ENCODE results near the gene AGBL5.
"Not testable (repeated sequence)": the region's sequence is repeated elsewhere in the genome, so short reads cannot be mapped to it uniquely, and the experiment has no call there.

Gene AGBL5

DNA sequence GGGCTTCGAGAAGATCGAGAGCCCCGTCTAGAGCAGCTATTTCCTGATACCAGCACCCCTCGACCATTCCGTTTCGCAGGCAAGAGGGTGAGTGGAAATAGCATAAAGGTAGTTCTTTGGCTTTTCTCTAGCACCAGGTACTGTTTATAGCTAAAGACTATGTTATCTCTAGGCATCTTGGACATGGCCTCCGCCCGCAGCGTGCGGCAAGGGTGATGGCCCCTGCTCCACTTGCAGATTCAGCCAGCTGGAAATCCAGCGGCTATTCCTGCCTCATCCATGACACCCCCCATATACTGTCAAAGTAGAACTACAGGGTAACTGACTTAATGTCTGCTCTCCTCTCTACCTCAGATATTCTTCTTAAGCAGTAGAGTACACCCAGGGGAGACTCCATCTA lies 3.3 kb downstream of the AGBL5 start:
- FAIRE-seq = no peak

DNA sequence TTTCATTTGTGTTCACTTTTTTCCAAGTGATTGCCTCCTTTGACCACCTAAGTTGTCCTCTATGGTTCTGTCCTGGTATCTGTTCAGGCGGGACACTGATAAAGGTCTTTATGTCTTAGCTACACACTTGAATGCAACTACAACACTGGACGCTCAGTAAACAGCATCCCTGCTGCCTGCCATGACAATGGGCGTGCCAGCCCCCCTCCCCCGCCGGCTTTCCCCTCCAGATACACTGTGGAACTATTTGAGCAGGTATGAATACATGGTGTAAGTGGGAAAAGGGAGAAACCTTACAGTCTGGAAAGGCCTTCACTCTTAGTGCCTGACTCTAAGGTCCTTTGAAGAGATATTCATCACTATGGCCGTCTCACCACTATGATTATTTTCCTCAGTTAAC lies 5.7 kb downstream of the AGBL5 start:
- FAIRE-seq = no peak

DNA sequence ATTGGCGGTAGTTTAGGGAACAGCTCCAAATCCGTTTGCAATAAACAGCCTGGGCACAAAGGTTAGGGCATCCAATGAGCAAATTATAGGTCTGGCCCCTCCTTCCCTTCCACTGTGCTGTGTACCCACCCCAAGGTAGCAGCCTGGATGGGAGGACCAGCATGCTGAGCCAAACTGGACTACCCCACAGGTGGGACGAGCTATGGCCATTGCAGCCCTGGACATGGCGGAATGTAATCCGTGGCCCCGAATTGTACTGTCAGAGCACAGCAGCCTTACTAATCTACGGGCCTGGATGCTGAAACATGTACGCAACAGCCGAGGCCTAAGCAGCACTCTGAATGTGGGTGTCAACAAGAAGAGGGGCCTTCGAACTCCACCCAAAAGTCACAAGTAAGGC lies 6.7 kb downstream of the AGBL5 start:
- no peak for FAIRE-seq

DNA sequence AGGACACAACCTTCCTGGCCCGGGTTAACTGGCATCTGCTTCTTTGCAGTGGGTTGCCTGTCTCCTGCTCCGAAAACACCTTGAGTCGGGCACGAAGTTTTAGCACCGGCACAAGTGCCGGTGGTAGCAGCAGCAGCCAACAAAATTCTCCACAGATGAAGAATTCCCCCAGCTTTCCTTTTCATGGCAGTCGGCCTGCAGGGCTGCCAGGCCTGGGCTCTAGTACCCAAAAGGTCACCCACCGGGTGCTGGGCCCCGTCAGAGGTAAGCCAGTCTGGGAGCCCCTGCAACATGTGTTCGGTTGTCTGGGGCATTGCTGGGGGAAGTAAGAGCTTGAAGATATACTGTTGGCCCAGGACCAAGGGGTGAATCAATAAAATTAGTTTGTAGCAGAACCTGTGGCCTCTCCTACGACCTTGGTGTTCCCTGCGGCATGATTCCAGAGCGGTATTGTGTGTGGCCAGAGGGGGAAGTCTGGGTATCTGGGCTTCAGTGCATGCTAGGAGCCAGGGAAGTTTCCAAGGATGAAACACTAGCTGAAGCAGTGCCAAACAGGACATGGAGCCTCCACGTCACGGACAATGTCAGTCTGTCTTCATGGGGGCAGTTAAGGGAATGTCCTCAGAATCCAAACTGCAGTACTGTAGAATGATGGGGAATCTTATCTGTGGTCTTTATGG lies 7.8 kb downstream of the AGBL5 start:
- no peak for FAIRE-seq

DNA sequence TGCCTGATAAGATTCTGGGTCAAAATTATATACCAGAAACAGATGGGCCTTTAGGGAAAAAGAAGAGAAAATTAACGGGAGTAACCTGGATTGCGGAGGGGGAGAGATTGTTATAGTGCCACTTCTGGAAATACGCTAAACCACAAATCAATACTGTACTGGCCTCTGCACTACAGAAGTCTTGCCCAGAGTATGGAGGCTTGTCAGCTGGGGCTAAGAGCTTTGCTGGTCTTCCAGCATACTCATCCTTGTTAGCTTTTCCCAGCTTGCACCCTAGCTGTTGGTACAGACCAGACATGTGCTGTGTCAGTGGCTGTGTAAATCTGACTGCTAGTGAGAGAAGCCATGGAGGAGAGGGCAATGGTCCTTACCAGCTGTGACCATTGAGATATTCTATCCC lies 8.9 kb downstream of the AGBL5 start:
- no peak for FAIRE-seq

DNA sequence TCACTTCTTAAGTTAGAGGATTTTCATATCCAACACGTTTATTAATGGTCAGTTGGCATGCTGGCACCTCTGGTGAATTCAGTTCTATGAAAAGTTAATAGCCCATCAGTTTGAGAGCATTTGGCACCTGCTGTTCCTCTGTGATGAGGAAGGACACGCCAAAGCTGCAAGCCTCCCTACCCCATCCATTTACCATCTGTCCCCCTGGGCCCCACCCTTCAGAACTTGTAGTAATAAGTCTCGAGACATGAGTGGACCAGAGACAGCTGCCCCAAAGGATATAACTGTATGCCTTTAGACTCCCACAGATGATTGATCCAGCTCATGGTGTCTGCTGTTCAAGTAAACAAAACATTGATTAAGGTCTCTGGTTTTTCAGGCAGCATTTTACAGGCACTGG lies 13.7 kb downstream of the AGBL5 start:
- FAIRE-seq = no peak

DNA sequence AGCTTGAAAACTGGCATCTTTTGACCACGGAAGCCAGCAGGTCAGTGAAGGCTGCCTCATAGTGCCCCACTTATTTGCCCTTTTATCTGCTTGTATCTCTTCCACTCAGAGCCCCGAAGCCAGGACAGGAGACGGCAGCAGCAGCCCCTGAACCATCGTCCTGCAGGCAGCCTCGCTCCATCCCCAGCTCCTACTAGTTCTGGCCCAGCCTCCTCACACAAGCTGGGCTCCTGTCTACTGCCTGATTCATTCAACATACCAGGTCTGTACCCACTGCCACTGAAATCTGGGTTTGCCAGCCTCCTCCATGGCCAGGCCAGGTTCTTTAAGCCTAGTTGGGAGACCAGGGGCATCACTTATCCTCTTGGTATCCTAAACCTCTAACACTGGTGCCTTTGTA lies 15.9 kb downstream of the AGBL5 start:
- no peak for FAIRE-seq

DNA sequence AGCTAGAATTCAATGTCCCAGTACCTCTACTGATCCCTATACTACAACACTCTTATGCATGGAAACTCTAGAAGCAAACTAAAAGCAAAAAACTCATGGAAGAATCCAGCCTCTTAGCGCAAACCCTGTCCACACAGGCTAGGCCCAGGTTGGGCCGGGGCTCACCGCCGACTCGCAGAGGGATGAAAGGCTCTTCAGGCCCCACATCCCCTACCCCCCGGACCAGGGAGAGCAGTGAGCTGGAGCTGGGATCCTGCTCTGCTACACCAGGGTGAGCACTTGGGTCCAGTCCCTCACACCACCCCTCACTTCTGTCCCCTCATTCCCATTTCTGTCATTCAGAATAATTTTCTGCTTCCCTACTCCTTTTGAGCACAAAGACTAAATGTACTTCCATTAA lies 18.0 kb downstream of the AGBL5 start:
- FAIRE-seq = no peak

DNA sequence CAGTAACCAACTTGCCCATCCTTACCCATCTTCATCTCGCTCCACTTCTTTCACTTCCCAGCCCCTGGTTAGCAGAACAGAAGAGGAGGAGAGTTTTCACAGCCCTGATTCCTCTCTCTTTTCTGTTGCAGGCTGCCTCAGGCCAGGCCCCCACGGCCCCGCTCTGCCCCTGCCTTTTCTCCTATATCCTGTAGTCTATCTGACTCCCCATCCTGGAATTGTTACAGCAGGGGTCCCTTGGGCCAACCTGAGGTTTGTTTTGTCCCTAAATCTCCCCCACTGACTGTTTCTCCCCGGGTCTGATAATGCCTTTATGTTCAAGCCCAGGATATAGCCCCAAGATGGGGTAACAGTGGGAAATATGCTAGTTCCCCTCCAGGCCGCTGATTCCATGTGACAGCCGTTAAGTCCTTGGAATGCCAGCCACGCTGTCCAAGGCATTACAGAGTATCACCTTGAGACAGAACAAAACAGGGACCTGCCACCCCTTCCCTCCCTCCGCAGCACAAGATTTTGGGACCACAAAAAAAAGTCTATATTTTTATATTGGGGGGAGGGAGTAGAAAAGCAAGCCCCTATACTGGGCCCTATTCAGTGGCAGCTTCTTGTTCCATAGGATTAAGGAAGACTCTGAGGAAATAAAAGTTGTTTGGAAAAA lies 18.6 kb downstream of the AGBL5 start:
- no peak for FAIRE-seq

DNA sequence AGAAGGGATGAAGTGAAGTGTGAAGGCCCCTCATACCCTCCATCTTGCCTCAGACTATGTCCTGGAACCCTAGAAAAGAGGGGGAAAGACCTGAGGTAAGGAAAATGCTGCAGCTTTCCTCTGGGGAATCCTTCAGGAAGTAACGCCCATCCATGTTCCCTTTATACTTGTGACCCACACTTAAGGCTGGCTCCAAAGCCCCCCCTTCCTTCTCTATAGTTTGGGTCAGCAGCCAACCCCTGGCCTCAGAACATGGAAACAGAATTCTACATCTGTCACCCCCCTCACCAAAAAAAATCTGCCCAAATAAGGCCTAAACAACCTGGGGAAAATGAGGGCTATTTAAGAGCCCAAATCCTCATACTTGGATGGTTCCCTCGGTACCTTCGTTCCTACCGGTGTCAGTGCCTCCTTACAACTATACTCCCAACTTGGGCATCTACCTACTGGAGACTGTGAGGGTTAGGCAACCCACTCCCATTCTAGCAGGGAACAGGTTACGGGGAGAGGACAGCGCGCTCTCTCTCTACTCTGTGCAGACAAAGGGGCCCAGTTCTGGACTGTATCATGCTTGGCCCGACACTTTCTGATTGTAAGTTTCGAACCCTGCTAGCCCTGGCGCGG lies 19.3 kb downstream of the AGBL5 start:
- no peak for FAIRE-seq

DNA sequence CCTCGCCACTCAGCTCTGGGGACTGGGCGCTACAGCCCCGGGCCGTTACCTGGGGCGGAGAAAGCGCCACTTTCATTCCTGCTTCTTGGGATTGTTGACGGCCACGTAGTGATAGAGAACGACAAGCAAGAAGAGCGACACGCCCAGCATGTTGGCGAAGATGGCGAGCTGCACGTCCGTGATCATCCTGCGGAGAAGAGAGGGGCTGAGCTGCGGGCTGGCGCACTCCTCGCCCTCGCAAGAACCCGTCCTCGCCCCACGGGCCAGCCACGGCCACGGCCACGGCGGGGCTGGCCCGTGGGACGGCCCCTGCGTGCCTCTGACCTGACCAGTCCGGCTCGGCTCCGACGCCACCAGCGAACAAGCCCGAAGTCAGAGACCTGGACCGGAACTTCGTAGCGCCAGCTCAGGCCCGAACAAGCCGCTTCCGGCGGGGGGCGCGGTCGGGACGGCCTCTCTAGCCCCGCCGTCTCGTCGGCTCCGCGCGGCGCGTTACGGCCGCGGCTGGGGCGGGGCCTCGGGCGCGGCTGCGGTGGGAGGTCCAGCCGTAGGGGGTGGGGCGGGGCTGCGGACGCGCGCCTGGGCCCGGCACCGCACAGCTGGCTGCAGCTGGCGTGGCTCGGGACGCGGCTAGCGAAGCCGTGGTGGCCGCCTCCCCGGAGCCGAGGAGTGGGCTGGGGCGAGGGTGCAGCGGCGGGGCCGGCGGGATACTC lies 20.0 kb downstream of the AGBL5 start, which contains the start of gene OST4:
Gene OST4 (minus strand): TSS at position 378 of the 713 bp plus-strand sequence.
- FAIRE-seq = no peak

DNA sequence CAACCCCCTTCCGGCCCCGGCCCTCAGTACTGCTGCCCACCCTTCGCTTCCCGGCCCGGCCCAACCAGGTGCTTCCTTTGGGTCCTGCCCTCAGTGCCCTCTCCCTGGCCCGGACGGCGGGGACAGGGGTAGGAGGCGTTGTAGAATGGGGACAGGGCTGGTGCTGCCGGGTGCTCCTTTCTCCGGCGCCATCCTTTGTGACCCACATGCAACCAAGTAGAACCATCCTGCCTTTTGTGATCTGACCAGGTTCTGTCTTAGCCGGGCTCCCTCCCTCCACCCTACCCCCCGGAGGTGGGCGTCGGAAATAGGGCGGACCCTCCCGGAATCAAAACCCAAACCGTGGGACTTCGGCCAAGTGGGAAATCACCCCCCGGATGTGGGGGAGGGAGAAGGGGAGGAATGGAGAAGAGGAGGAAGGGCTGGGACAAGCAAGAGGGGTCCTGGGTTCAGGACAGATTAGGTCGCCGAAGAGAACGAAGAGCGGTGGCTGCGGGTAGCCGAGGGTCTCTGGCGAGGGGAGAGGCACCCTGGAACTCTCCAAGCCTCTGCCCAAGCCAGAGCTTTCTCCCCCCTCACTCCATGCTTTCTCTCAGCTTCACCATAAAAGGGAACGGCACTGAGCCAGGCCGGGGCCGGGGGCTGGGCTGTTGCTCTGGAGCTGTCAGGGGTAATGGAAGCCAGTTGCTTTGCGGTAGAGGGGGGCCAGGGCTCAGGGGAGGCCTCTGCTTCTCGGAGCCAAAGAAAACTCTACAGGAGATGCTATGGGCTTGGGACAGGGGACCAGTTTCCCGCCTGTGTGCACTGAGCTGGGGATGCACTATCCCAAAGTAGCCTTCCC lies 20.7 kb downstream of the AGBL5 start:
- no peak for FAIRE-seq

DNA sequence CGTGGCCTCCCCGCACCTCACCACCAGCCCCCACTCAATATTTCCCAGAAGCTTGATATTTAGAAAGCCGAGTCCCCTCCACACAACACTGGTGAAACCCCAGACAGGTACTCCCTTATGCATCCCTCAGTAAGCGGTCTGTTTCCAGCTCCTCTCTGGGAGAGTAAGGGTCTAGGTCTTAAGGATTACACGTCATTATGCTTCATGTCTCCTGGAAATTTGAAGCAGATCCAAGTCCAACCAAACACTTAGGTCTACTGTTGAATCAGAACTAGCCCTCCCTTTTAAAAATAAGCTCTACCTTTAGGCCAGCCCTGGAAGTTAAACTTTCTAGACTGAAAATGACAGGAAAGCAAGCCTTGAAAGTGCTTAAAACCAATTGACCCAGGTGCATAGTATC lies 21.5 kb downstream of the AGBL5 start:
- FAIRE-seq = no peak

DNA sequence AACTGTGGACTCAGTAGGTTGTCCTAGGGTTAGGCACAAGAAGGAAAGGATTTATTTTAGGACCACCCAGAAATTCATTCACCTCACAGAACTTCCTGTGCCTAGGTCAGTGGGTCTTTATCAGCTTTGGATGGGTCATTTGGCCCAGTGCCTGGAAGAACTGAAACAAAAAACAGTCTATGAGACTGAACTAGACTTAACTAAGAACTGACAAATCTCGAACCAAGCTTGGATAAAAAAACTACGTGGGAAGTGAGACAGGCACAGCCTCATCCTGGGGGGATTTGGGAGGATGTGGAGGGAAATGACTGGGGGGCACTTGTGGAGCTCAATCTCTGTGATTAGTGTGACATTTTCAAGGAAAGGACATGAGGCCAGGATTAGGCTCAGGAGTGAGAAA lies 22.3 kb downstream of the AGBL5 start:
- FAIRE-seq = no peak

DNA sequence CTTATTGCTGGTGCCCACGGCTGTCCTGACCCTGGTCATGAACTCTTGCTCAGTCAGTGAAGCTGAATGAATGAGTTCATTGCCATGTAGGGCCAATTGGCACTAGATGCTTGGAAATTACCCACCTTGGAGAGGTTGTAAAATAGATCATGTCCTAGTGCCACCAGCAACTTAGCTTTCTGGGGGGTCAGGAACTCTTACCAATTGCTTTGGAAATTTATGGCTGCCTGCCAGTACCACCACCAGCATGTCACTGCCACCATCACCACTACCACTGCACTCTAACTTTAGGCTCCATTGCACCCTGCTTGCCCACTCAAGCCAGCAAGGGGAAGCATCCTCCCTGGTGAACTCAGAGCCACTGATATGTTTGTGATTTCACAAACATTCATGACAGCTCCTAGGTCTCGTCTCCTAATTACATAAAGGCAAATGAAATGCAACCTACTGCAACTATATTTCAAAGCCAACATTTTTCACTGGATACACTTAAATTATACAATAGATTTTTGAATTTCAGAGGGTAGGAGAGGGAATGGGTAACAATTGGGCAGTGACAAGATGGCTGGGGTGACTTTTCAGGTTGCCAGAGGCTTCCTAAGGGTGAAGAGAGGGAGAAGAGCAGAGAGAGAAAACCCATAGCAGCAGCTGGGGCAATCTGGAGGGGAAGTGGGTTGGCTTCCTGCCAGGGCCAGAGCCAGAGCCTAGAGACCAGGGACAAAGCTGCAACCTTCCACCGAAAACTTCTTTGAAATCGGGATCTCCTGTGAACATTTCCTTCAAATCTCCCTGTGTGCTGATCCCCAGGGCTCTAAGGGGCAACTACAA lies 23.5 kb downstream of the AGBL5 start:
- no peak for FAIRE-seq

DNA sequence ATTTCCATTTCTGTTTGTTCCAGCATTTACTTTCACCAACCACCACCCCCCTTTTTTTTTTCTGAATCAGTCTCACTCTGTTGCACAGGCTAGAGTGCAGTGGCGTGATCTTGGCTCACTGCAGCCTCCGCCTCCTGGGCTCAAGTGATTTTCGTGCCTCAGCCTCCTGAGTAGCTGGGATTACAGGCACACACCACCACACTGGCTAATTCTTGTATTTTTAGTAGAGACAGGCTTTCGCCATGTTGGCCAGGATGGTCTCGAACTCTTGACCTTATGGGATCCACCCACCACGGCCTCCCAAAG lies 24.1 kb downstream of the AGBL5 start:
- FAIRE-seq = not testable (repeated sequence)

DNA sequence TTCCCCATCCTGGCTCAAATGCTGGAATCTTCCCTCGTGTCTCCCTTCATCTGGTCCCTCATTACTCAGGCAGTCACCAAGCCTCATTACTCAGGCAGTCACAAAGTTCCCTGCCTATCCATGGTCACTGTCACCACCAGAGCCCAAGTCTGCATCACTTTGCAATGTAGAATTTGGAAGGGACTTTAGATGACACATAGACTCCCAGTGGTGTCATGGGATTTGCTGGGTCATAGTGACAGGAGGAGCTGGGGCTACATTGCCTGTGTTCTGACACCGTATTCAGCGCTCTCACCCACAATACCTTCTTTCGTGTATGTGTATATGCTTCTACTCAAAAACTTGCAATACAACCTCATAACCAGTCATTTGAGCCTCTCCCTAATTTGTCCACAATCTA lies 24.9 kb downstream of the AGBL5 start:
- FAIRE-seq = no peak

DNA sequence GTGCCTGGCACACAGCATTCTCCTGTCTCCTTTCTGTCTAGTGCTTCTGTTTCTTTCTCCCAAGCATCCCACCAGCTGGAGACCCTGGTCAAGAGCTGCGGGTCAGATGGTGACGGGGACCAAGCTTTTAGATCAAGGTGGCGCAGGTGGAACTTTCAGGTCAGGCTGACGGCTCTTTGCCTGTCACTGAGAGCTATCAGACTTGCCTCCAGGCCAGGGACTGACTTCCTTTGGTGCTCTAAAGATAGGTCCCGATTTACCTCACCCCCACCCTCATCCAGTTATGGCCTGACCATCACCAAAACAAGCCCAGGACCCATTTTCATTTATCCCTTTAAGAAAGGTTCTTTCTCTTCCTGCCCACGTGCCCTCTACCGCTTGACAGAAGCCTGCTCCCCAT lies 25.8 kb downstream of the AGBL5 start:
- no peak for FAIRE-seq

DNA sequence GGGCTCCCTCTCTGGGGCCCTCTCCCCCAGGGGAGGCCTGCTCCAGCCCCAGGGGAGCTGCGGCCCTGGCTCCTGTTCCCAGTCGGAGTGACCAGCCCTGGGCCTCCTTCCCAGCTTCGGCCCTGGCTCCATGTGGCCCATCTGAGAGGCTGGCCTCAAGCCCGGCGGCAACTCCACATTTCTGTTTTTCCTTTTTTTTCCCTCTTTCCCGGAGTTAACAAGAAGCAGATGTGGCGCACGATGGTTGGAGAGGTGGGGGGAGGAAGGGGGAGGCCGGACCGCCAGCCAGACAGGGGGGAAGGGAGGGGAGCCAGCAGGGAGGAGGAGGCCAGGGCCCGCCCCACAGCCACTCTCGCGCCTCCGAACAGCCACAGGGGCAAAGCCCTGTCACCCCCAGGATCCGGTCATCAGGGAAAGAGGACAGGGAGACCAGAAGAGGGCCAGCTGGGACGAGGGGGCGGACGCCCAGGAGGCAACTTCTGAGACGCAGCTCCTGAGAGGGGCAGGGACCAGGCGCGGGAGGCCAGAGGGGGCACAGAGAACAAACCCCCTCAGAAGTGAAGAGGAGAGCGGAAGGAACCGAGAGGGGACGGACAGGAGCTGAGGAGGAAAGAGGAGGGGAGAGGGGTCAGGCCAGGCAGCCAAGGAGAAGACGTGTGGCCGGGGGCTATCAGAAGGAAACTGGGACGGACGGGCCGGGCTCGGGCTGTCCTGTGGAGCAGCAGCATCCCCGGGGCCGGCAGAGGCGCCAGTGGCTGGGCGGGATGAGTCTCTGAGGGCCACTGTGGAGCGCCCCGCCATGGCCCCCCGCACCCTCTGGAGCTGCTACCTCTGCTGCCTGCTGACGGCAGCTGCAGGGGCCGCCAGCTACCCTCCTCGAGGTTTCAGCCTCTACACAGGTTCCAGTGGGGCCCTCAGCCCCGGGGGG lies 27.1 kb downstream of the AGBL5 start, which contains the start of gene EMILIN1:
Gene EMILIN1 (plus strand): TSS at position 349 of the 928 bp plus-strand sequence. CDS start 451 bp downstream, at position 800.
- no peak for FAIRE-seq

DNA sequence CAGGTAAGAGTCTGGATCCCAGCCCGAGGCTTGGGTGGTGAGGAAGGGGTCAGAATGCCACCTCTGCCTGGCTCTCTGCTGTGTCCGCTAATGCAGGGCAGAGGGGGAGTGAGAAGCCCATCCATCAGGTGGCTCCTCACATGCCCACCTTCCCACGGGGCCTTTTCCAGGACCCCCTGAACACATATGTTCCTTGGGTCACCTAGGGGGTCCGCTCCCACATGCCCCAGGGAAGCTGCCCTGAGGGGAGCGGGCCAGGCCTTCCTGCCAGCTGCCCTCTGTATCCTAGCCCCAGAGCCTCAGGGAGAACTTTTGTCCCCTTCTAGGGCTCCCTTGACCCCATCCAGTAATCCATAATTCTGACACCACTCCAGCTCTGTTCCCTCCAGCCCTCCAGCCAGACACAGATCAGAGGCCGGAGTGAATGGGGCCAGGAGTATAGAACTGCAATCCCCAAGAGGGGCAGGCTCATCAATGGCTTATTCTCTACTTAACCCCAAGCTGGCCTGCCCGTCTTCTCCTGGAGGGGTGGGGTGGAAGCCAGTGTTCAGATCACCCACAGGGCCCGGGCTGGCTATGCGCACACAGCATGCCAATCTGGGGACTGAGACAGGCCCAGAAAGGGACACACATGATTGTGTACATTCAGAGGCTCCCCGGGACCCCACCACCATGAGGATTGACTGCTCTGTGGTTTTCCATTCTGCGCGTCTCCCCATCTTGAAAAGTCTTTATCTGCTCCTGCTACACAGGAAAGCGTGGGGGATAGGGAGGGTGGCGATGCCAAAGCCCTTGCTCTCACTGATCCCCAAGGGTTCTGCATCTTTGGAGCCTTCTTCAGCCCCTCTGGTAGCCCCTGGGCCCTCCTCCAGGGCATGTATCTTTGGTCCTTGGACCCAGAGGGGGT lies 28.0 kb downstream of the AGBL5 start:
- FAIRE-seq = no peak

Data from TTC549 (cell line).